Spleen (tissue), 11 donors: ENCODE measurements around the gene KRTAP1-4. TPM values are rescaled to one million over a fixed set of nuclear protein-coding genes. Genes with fewer than 3 reads are reported as not detected.

Source experiments
- DNase-seq: peaks from one replicate; pipeline ENCODE4 v3.0.0-alpha.2; 2020
- H3K27ac ChIP-seq, 8 donors: fragments of 200-600 bp; sonication (generic) in 7 of 8; 1 replicate in 4 of 8; 2 replicates in 4 of 8; pipeline versions ENCODE4 v1.5.0 to v1.8.0; 2016 to 2021; ENCODE audit warnings: inconsistent platforms in 4 of 8, mild to moderate bottlenecking in 4 of 8, moderate library complexity in 1 of 8
- H3K27me3 ChIP-seq, 7 donors: fragments of 200-600 bp; sonication (generic) in 6 of 7; replicated peaks in 1 of 7; 1 replicate in 4 of 7; 2 replicates in 3 of 7; pipeline versions ENCODE4 v1.5.0 to v1.8.0; 2016 to 2021; ENCODE audit warnings: inconsistent platforms in 3 of 7, mild to moderate bottlenecking in 1 of 7
- H3K36me3 ChIP-seq, 6 donors: fragments of 200-600 bp; sonication (generic) in 5 of 6; 1 replicate in 4 of 6; 2 replicates in 2 of 6; pipeline versions ENCODE4 v1.5.0 to v1.8.0; 2016 to 2021; ENCODE audit warnings: inconsistent platforms in 2 of 6
- H3K4me1 ChIP-seq, 6 donors: fragments of 200-600 bp; sonication (generic) in 5 of 6; 1 replicate in 3 of 6; 2 replicates in 3 of 6; pipeline versions ENCODE4 v1.5.0 to v1.8.0; 2016 to 2021; ENCODE audit warnings: inconsistent platforms in 3 of 6
- H3K4me3 ChIP-seq, 8 donors: fragments of 200-600 bp; sonication (generic) in 7 of 8; 1 replicate in 4 of 8; 2 replicates in 4 of 8; pipeline versions ENCODE4 v1.5.0 to v1.8.0; 2016 to 2021; ENCODE audit warnings: inconsistent platforms in 4 of 8, mild to moderate bottlenecking in 4 of 8, moderate library complexity in 2 of 8
- H3K9me3 ChIP-seq, 8 donors: fragments of 200-600 bp; sonication (generic) in 7 of 8; 1 replicate in 4 of 8; 2 replicates in 4 of 8; pipeline versions ENCODE4 v1.5.0 to v1.8.0; 2016 to 2021; ENCODE audit warnings: inconsistent platforms in 4 of 8
- CTCF ChIP-seq, 11 experiments: fragments of 200-600 bp in 7 of 11; fragments of 450-650 bp in 4 of 11; sonication (generic) in 4 of 11; IDR thresholded peaks in 8 of 11; conservative IDR thresholded peaks in 3 of 11; 1 replicate in 7 of 11; 2 replicates in 4 of 11; pipeline versions ENCODE4 v1.4.0 to v1.8.0; 2016 to 2021; ENCODE audit warnings: antibody characterized with exemption in 11 of 11, inconsistent platforms in 4 of 11, mild to moderate bottlenecking in 1 of 11
- POLR2A ChIP-seq, 3 donors: fragments of 450-650 bp; IDR thresholded peaks; one replicate each; pipeline ENCODE4 v1.5.1; 2017; ENCODE audit warnings: antibody characterized with exemption in 3 of 3, mild to moderate bottlenecking in 1 of 3
- POLR2AphosphoS5 ChIP-seq, 3 donors: sonication (generic); formaldehyde crosslinking; IDR thresholded peaks; one replicate each; pipeline ENCODE4 v1.5.1; 2017; ENCODE audit warnings: antibody characterized with exemption in 3 of 3
- WGBS, 5 donors: extraction: QIAGEN DNeasy Blood & Tissue Kit in 3 of 5; methylation state at CpG; one replicate each; pipeline versions ENCODE4 v1.1.5 to v1.1.7; 2013 to 2018; 5-methylcytosine and 5-hydroxymethylcytosine counted together
- intact Hi-C: fragments of 100-400 bp; cut with DNase I; formaldehyde crosslinking; loops from one replicate; pipeline ENCODE4 v1.15.0; 2023; ENCODE audit warnings: low total_unique reads
- polyA plus RNA-seq, 3 donors: library from polyadenylated mRNA; stranded (reverse); fragments of 200-250 nt; gene quantifications; one replicate each; pipeline ENCODE4 v1.2.1, GENCODE V29; 2013
- total RNA-seq, 7 donors: library from RNA; depleted of rRNA in 3 of 7; stranded (reverse); fragments of >200 nt in 3 of 7; fragmentation: NEBNext Ultra II Directional in 4 of 7; extraction: Animal tissue kit (Norgen Biotek cat#: 25700) in 4 of 7; gene quantifications; one replicate each; pipeline versions ENCODE4 v1.1.0 to v1.2.1, GENCODE V29; 2016 to 2021
- donor health status: healthy with polysubstance abuse.
- donor health status: DM: no; HTN: no; CAD: no; lungs with moderate emphysema.
- donor health status: DM: no; HTN: no; CAD: no.
- donor health status: Bipolar disorder and iron deficiency.
- donor health status: healthy.
- donor health status: DM: no; HTN: no; CAD: no.
- donor health status: DM: yes; HTN: yes; CAD: no.

Gene KRTAP1-4
- total and polyA plus RNA-seq, 10 donors = not detected

- Histone ChIP-seq H3K27ac (no peak overlapping the region), H3K4me1 (no peaks in the 10 kb centered on the region), H3K9me3 (no peaks in the 10 kb centered on the region), H3K4me3 (no peak overlapping the region), H3K27me3 (no peaks in the 10 kb centered on the region), H3K36me3 (no peaks in the 10 kb centered on the region)
- no peak for TF ChIP-seq CTCF (IDR thresholded peaks at IDR 0.05 in 8 of 11, conservative IDR thresholded peaks at IDR 0.05 in 3 of 11)
- TF ChIP-seq POLR2A (IDR thresholded peaks at IDR 0.05) = no peak
- no peak for TF ChIP-seq POLR2AphosphoS5 (IDR thresholded peaks at IDR 0.05)
- DNase-seq = no peak
- WGBS, 5 donors = 83 to 96% (median 89%) methylated on average over 3 of the region's 3 CpGs
- intact Hi-C loops = no loop called here
Observed at GRCh38 chr17:41013181-41013580, 16.8 kb downstream of the KRTAP1-4 start.

- Histone ChIP-seq H3K27ac (no peak overlapping the region), H3K36me3 (no peaks in the 10 kb centered on the region), H3K27me3 (no peaks in the 10 kb centered on the region), H3K9me3 (no peaks in the 10 kb centered on the region), H3K4me1 (no peaks in the 10 kb centered on the region), H3K4me3 (no peak overlapping the region)
- intact Hi-C loops = no loop called here
- TF ChIP-seq POLR2AphosphoS5 (IDR thresholded peaks at IDR 0.05) = no peak
- TF ChIP-seq POLR2A (IDR thresholded peaks at IDR 0.05) = no peak
- no peak for TF ChIP-seq CTCF (IDR thresholded peaks at IDR 0.05 in 8 of 11, conservative IDR thresholded peaks at IDR 0.05 in 3 of 11)
- no peak for DNase-seq
- 64 to 79% (median 75%) methylated on average over 6 of the region's 6 CpGs for WGBS, 5 donors
Observed at GRCh38 chr17:41012326-41013120, 17.5 kb downstream of the KRTAP1-4 start.

GRCh38 chr17:41010441-41010840, 19.6 kb downstream of the KRTAP1-4 start:
- no peaks in the 10 kb centered on the region for H3K4me1 ChIP-seq
- H3K27me3 ChIP-seq = no peaks in the 10 kb centered on the region
- TF ChIP-seq POLR2A (IDR thresholded peaks at IDR 0.05) = no peak
- TF ChIP-seq CTCF (IDR thresholded peaks at IDR 0.05 in 8 of 11, conservative IDR thresholded peaks at IDR 0.05 in 3 of 11) = no peak
- no peak for TF ChIP-seq POLR2AphosphoS5 (IDR thresholded peaks at IDR 0.05)
- no peaks in the 10 kb centered on the region for H3K36me3 ChIP-seq
- H3K4me3 ChIP-seq = no peak overlapping the region
- intact Hi-C loops = no loop called here
- no peak for DNase-seq
- H3K27ac ChIP-seq = no peak overlapping the region
- no peaks in the 10 kb centered on the region for H3K9me3 ChIP-seq

DNA sequence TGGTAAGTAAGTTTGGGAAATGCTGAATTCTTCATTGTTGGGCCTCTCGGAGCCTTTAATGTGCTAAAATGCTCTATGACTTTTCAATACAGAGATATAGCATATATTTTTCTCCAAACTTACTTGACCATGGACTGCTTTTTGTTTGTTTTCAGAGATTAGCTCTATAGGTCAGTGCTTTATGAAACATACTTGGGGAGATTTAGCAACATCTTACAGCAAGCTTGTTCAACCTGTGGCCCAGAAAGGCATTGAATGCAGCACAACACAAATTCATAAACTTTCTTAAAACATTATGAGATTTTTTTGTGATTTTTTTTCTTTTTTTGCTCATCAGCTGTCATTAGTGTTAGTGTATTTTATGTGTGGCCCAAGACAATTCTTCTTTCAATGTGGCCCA, 20.1 kb downstream of the KRTAP1-4 start:
- WGBS, 5 donors = 83 to 91% (median 89%) methylated on average over 1 of the region's 1 CpG
- no peaks in the 10 kb centered on the region for H3K9me3 ChIP-seq
- H3K27me3 ChIP-seq = no peaks in the 10 kb centered on the region
- intact Hi-C loops = no loop called here
- H3K27ac ChIP-seq = no peak overlapping the region
- H3K4me3 ChIP-seq = no peak overlapping the region
- no peaks in the 10 kb centered on the region for H3K4me1 ChIP-seq
- no peak for DNase-seq
- TF ChIP-seq POLR2AphosphoS5 (IDR thresholded peaks at IDR 0.05) (no peak), POLR2A (IDR thresholded peaks at IDR 0.05) (no peak), CTCF (IDR thresholded peaks at IDR 0.05 in 8 of 11, conservative IDR thresholded peaks at IDR 0.05 in 3 of 11) (no peak)
- no peaks in the 10 kb centered on the region for H3K36me3 ChIP-seq
